GM21786 (cell line): ENCODE data around the gene RAB31.

Experiments used
- ATAC-seq: cut with Tn5 transposase; IDR thresholded peaks from one replicate; pipeline ENCODE4 v1.9.1; 2021; ENCODE audit not compliant: unreplicated experiment

RAB31 gene

DNA sequence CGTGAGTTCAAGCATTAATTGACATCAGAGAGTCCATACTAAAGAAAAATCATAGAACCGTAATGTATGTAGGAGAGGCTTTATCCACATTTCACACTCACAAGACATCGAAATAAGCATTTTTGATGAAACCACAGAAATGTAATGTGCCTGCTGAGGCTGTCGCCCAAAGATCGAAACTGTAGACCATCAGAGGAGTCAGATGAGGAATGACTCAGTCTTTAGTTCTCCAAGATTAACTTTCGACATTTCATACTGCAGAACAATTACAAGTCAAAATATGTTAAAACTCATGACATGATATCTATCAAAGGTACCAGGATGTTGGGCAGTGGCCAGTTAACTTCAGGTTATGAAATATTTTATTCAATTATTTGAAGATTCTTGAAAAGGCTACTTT lies 79.6 kb downstream of the RAB31 start:
- ATAC-seq, result no peak

DNA sequence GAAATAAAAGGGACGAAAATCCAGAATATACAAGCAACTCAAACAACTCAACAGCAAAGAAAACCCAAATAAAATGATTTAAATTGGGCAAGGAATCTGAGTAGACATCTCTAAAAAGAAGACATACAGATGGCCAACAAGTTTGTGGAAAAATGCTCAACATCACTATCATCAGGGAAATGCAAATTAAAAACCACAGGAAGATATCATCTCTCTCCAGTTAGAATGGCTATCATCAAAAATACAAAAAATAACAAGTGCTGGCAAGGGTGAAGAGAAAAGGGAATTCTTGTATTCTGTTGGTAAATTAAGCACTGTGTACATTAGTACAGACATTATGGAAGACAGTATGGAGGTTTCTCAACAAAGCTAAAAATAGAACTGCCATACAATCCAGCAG lies 80.0 kb downstream of the RAB31 start:
- ATAC-seq, result no peak

DNA sequence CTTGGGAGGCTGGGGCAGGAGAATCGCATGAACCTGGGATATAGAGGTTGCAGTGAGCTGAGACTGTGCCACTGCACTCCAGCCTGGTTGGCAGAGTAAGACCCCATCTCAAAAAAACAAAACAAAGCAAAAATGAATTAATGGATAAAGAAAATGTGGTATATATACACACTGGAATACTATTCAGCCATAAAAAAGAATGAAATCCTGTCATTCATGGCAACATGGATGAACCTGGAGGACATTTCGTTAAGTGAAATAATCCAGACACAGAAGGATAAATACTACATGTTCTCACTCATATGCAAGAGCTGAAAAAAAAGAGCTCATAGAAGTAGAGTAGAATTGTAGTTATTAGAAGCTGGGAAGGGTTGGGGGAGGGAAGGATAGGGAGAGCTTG lies 80.8 kb downstream of the RAB31 start:
- no peak for ATAC-seq

DNA sequence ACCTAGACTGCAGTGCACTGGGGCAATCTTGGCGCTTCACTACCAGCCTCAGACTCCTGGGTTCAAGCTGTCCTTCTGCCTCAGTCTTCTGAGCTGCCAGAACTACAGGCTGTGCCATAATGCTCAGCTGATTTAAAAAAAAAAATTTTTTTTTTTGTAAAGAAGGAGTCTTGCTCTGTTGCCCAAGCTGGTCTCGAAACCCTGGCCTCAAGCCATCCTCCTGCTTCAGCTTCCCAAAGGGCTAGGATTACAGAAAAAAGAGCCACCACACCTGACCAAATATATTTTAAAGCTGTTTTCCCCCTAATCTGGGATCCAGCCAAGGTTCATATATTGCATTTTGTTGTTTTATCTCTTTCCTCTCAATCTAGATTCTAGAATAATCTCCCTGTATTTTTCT lies 82.2 kb downstream of the RAB31 start:
- ATAC-seq, result no peak

DNA sequence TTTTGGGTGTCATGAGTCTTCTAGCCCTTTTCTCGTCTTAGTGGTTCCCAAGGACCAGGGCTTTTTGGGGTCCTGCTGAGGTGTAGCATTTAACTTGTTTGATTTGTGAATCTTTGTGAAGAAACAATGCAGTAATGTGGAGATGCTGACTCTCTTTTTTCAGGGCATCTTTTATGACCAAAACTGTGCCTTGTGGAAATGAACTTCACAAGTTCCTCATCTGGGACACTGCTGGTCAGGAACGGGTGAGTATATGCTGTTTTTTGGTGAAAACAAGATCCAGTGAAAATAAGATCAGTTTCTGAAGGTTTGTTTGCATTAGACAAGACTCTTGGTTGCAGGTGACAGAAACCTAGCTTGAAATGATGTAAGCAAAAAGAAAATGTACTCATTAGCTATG lies 83.9 kb downstream of the RAB31 start:
- no peak for ATAC-seq

DNA sequence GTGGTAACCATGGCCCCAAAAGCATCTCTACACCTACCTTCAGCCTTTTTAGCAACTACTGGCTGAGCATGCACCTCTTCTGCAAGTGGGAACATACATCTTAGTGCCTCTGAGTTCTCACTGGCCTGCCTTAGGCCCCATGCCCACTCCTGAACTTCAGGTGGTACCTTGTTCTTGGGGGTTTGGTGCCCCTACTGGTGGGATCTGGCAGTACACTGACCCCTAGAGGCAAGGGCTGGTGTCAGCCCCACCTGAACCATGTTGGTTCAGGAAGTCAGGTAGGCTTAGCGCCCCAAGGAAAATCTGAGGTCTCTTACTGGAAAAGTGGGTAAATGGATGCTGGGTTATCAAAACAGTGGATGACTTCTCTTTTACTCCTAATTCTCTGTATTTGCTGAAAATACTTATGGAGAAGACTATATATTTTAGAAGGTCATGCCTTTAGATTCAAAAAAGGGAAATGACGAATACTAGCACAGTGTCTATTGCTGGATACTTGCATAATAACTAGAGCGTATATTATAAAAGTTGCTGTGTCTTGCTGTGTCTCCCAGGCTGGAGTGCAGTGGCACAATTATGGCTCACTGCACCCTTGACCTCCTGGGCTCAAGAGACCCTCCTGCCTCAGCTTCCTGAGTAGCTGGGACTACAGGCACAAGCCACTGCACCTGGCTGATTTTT lies 84.6 kb downstream of the RAB31 start:
- no peak for ATAC-seq

DNA sequence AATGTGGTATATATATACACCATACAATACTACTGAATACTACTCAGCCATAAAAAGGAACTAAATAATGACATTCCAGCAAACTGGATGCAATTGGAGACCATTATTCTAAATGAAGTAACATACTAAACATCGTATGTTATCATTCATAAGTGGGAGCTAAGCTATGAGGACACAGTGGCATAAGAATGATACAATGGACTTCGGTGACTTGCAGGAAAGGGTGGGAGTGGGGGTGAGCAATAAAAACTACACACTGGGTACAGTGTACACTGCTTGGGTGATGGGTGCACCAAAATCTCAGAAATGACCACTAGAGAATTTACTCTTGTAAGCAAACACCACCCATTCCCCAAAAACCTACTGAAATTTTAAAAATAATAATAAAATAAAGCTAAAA lies 87.9 kb downstream of the RAB31 start:
- ATAC-seq, result no peak

DNA sequence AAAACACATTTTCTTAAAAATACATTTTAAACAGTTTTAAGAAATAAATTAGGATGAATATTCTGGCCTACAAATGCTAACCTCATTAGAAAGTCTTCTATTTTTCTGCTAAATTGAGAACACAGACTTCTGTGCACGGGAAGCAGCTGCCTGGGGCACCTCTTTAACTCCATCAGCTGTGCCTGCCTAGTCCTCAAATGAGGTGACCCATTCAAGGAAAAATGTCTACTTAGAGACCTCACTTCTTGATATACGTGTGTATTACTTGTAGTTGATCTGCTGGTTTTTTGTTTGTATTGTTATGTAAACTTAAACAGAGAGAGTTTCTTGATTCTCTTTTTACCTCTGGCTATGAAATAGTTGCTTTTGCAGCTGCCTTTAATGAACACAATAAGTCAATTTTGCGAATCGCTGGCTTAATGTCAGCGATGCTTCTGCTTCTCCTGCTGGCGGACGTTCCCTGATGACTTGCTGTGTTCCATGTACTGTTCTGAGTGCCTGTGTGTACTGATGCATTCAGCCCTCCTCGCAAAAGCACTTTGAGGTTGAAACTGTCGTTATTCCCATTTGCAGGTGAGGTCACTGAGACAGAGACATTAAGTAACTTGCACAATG lies 88.9 kb downstream of the RAB31 start:
- ATAC-seq, result no peak

DNA sequence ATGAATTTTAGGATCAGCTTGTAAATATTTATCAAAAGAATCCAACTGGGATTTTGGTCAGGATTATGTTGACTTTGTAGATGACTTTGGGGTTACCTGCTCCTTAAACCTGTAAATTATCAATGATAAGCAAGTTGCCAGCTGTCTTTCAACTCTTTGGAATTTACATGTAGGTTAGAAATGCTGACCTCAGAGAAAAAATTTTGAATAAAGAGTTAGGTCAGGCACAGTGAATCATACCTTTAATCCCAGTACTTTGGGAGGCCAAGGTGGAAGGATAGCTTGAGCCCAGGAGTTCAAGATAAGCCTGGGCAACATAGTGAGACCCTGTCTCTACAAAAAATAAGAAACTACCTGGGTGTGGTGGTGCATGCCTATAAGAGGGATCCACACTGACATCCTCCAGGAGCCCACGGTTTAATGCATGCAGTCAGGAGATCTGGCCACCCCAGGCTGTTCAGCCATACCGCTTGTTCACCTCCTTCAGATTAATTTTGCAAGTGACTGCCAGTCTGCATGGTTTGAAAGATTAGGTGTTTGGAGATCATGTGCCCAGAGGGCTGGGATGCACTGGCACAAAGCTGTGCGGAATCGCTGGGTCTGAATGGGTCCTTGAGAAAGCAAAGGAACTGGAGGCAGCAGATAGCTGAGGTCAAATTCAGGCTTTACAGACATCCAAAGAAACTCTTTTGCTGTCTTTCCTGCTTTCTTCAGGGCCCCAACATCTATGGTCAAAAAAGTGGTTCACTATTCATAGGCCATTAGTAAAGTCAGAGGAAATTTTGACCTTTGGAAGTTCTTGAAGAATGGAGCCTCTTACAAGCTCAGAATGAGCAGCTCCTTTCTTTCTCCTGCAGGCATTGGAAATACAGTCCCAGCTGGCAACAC lies 94.3 kb downstream of the RAB31 start:
- no peak for ATAC-seq

DNA sequence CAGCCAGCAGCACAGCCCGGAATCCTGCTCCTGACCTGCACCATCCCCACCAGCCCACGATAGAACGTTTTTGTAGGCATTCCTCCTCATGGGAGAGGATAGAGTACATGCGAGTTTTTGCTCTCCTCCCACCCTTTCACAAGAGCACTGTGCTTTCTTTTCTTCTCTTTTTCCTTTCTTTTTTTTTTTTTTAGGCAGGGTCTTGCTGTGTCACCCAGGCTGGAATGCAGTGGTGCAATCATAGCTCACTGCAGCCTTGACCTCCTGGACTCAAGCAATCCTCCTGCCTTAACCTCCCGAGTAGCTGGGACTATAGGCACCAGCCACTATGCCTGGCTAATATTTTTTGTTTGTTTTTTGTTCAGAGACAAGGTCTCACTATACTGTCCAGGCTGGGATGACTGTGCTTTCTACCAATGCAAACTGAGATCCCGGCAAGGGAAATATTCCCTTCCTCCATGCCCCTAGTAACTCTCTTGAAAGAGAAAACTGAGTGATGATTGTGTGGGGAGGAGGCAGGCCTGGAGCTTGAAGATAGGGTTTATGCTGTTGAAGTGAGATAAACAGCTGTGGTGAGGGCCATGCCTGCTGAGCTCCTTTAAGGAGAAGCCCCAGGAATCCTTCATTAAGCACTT lies 95.1 kb downstream of the RAB31 start:
- no peak for ATAC-seq

DNA sequence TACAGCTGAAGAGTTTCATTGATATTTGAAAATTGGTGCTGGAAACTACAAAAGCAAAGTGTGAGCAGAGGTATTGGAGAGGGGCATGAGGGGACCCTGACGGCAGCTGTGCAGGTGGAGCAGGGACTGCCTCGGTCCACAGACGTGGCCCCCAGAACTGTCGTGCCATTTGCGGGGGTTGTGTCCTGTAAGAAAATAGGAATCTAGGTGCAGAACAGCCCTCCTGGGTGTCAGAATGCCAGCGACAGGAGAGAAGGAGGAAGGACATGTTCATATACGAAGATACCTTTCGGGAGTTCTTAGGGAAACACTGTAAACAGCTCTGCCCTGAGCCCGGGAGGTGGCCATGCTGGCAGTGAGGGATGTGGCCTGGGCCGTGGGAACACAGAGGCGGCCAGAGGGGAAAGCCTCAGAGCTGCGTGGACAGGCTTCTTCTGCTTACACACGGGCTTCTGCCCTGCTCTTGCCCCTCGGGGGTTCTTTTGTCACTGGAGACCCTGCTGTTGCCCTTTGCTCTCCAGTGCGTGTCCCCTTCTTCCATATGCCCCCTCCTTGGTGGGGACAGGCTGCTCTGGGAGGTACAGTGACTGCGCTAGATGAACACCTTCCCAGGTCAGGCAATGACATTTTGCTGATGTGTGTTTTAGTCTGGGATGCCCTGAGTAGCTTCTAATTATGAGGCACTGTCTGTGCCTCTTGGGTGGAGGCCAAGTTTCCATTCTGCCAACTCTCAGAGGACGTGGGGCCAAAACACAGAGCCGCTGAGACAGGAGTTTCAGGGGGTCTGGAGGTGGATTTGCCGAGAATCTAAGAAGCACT lies 95.8 kb downstream of the RAB31 start:
- no peak for ATAC-seq

DNA sequence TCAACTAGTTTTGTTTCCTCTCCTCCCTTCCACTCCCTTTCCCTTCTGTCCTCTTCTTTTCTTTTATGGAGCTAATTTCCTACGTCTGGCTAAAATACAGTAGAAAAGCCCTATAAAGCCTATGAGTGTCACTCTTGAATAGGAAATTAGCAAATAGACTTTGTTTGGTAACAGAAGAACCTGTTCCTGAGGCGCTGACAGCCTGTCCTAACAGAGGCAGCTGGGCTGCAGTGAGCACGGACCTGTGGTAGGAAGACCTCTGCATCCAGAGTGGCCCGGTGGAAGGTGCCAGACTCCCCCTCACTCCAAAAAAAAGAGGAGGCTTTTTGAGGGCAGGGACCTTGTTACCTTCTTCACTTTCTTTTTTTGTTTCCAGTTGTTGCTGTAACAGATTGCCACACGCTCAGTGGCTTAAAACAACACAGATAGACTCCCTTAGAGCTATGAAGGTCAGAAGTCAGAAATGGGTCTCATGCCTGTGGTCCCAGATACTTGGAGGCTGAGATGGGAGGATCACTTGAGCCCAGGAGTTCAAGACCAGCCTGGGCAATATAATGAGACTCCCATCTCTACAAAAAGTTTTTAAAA lies 96.5 kb downstream of the RAB31 start:
- ATAC-seq, result no peak

DNA sequence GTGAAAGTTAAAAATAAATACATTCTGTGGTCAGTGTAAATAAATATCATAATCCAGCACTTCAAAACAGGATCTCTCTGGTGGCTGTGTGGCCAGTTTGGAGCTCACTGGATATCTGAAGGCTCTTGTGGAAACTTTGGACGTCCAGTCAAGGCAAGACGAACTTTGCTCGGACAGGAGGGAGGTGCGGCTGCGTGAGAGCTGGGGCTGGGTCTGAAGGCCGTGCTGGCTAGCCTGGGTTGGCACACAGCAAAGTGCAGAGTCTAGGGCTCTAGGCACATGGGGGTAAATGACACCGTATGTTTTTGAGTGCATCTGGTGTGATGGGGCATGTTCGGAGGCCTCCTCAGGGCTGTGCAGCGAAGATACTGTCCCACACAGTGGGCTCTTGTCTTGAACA lies 98.8 kb downstream of the RAB31 start:
- ATAC-seq, result no peak

DNA sequence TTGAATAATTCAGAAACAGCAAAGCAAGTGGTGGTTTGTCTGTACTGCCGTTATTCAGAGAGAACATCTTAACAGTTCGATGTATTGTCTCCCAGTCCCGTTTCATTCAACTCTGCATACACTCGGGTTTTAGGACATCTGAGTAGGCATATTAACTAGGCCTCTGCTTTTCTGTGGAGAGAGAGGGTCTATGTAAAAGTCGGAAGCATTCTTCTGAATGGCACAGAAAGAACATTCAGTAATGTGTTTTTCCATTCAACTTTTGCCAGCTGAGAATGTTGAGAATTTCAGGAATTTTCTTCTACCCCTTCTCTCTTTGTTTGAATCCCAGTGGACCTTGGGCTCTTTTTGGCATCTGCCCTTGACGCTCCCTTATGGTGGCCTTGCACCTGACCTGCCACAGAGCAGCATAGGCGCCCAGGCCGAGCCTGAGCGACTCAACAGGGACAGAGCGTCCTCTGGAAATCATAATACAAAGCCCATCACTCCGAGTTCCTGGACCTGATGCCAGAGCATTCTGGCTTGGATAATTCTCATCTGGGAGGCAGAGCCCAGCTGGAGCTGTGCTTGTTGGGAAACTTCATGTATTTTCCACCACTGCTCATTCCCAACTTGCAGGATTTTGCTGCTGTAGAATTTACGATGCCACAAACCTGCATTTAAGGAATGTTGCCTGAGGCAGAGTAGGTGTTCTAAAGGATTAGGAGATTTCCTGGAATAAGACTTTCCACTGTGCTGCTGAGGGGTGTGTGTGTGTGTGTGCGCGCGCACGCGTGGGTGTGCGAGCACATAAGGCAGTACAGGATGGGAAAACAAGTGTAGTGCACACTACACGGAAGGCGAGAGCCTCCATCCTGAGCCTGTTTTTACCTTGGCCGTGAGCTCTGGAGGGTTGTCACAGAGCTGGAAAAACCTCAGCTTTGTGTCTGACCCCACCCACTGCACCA lies 100.5 kb downstream of the RAB31 start:
- ATAC-seq, result no peak

DNA sequence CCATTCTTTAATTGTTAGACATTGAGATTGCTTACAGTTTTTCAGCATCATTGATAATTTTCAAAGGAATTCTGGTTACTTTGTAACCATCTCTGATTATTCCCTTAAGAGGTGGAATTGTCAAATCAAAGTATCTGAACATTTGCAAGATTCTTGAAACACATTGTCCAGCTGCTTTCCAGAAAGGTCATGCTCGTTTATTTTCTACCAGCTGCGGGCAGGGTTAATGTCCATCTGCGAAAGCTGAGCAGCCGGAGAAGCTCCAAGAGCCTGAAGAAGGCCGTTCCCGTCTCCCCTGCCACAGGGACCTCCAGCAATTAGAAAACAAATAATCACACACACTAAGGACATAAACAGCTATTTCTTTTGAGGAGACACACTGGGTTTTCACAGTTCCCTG lies 101.6 kb downstream of the RAB31 start:
- no peak for ATAC-seq

DNA sequence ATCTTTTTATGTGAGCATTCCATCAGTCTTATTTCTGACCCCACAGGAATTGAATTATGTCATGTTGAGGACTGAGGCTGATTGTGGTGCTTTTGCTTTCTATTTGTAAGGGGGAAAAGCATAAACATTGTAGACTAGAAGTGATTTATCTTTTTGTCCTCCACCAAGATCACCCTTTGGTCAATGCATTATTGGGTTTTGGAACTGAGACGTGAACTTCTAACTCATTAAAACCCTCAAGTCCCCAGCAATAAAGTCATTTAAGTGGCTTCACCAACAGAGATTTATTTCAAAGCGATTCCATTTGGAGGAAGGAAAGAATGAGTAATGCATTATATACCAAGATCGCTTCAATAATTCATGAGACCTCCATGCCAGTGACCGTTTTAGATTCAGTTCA lies 102.2 kb downstream of the RAB31 start:
- no peak for ATAC-seq

DNA sequence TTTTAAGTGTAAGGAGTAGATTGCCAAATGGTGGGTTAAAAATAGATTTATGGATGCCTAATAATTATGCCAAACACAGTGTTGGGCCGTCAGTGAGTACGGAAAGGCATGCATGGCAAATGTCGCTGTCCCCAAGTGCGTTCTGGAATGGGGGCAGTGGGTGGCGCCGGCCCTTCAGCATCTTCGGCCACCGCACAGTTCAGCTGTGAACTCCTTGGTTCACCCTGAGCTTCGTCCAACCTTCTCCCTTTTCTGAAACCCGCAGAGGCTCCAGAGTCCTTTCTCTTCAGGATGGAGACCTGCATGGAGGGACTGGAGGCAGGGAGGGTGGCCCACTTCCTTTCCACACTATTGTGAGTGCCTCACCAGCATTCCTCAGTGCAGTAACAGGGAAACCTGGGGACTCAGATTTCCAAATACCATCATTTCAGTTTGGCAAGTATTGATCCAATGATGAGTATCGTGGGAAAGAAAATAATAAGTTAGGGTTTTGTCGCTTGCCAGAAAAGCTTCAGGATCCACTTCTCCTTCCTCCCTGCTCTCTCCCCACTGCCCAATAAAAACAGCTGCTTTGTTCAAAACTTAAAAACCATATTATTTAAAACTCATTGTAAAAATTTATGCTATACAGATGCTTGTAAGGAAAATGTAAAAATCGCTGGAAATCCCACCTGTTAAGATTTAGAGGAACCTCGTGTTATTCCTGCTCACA lies 103.0 kb downstream of the RAB31 start:
- ATAC-seq, result no peak

DNA sequence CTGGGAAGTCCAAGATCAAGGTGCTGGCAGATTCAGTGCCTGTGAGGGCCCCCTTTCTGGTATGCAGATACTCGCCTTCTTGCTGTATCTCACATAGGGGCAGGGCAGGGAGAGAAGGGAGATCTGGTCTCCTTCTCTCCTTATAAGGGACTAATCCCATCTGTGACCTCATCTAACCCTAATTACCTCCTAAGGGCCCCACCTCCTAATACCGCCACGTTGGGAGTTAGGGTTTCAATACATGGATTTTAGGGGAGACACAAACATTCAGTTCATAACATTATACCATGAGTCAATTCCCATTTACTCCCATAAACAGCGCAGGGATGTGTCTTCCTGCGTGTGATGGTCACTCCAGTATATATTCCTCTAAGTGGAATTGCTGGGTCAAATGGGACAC lies 103.9 kb downstream of the RAB31 start:
- no peak for ATAC-seq

DNA sequence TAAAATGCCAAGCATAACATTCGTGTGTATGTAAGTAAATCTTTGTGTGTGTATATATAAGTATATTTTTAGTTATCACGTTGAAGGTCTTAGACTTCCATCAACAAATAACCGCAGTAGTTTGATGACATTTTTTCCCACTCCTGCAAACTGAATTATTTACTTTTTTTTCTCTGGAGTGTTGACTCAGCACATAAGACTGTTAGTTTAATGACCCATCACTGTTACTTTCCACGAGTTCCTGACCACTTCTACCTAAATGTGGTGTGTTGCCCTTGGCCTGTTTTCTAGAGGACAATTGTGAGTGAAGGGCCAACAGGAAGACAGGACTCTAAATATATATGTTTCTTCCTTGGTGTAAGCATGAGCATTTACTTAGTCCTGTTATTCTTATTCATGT lies 106.3 kb downstream of the RAB31 start:
- ATAC-seq, result no peak
